H1 (cell line): Measurements from ENCODE around the gene NAGLU. TPM values are rescaled to one million over a fixed set of nuclear protein-coding genes. Genes with fewer than 3 reads are reported as not detected.

Experiments used
- ATF3 ChIP-seq: IDR thresholded peaks from 2 replicates; pipeline ENCODE4 v1.6.1; 2011; ENCODE audit warnings: low read depth, mild to moderate bottlenecking, low read length; ENCODE audit not compliant: insufficient read depth
- HDAC2 ChIP-seq, 2 experiments: fragments of 300-600 bp in 1 of 2; sonication (generic) in 1 of 2; IDR thresholded peaks; 2 replicates each; pipeline ENCODE4 v1.6.1; 2011 to 2012; ENCODE audit warnings: low read depth in 2 of 2, low read length in 2 of 2, mild to moderate bottlenecking in 2 of 2, moderate library complexity in 2 of 2, borderline replicate concordance in 1 of 2, inconsistent platforms in 1 of 2
- SIN3A ChIP-seq, 2 experiments: IDR thresholded peaks in 1 of 2; conservative IDR thresholded peaks in 1 of 2; 2 replicates each; pipeline ENCODE4 v1.6.1; 2011 to 2012; ENCODE audit warnings: low read length in 2 of 2, improper control_type of control experiment in 1 of 2, low read depth in 1 of 2, mild to moderate bottlenecking in 1 of 2
- polyA plus RNA-seq, 7 experiments: library from polyadenylated mRNA; depleted of rRNA in 3 of 7; stranded (reverse) in 5 of 7; unstranded in 2 of 7; fragments of >200 nt in 5 of 7; fragments of 200-250 nt in 2 of 7; gene quantifications; 1 replicate in 5 of 7; 2 replicates in 1 of 7; 4 replicates in 1 of 7; pipeline versions ENCODE4 v1.2.1 to v1.2.3, GENCODE V29; 2011 to 2013; ENCODE audit warnings: missing spikeins in 2 of 7, mixed read lengths in 2 of 7
- total RNA-seq: library from RNA; stranded (reverse); fragmentation: NEBNext Ultra II Directional; extraction: Animal tissue kit (Norgen Biotek cat#: 25700); gene quantifications from 2 replicates; pipeline ENCODE4 v1.2.1, GENCODE V29; 2021
- TF ChIP-seq, protein P1 (sequence below): IDR thresholded peaks from 2 replicates; pipeline ENCODE4 v1.6.1; 2012; ENCODE audit warnings: inconsistent platforms
- TF ChIP-seq, protein P2 (sequence below): IDR thresholded peaks from 2 replicates; pipeline ENCODE4 v1.6.1; 2012; ENCODE audit warnings: inconsistent platforms
- TF ChIP-seq, protein P3 (sequence below): IDR thresholded peaks from 2 replicates; pipeline ENCODE4 v1.6.1; 2011; ENCODE audit warnings: low read length, improper control_type of control experiment

The NAGLU gene
- total and polyA plus RNA-seq, 2 of the 8 experiments (the other 6 are each of a cell fraction or from before 2014, with no cell fraction given) = 21.3 to 21.6 TPM

DNA sequence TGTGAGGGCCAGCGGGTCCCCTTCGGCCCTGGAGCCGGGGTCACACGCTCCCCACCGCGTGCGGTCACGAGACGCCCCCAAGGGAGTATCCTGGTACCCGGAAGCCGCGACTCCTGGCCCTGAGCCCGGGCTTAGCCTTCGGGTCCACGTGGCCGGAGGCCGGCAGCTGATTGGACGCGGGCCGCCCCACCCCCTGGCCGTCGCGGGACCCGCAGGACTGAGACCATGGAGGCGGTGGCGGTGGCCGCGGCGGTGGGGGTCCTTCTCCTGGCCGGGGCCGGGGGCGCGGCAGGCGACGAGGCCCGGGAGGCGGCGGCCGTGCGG, at the start of gene NAGLU (continued):
- TF ChIP-seq, protein P1, sequence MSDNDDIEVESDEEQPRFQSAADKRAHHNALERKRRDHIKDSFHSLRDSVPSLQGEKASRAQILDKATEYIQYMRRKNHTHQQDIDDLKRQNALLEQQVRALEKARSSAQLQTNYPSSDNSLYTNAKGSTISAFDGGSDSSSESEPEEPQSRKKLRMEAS = peak; percentile 80
- TF ChIP-seq, protein P2, sequence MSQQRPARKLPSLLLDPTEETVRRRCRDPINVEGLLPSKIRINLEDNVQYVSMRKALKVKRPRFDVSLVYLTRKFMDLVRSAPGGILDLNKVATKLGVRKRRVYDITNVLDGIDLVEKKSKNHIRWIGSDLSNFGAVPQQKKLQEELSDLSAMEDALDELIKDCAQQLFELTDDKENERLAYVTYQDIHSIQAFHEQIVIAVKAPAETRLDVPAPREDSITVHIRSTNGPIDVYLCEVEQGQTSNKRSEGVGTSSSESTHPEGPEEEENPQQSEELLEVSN = peak; percentile 63; the same call in 1 of the 2 replicates
- TF ChIP-seq, protein P3, sequence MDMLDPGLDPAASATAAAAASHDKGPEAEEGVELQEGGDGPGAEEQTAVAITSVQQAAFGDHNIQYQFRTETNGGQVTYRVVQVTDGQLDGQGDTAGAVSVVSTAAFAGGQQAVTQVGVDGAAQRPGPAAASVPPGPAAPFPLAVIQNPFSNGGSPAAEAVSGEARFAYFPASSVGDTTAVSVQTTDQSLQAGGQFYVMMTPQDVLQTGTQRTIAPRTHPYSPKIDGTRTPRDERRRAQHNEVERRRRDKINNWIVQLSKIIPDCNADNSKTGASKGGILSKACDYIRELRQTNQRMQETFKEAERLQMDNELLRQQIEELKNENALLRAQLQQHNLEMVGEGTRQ = peak; percentile 90
- peak; percentile 11 to 68; a peak in 2 of 4 replicates for TF ChIP-seq SIN3A (conservative IDR thresholded peaks at IDR 0.05 in 1 of 2, IDR thresholded peaks at IDR 0.05 in 1 of 2; ENCODE audit: low read depth in 1 of 2, low read length in 2 of 2)
- TF ChIP-seq ATF3 = peak; percentile 73; the same call in 1 of the 2 replicates
- no peak for TF ChIP-seq HDAC2 (IDR thresholded peaks at IDR 0.05; ENCODE audit: borderline replicate concordance in 1 of 2, low read depth in 2 of 2, low read length in 2 of 2)
